Panc1 (cell line): Measurements from ENCODE around the gene EPHA8. TPM values are rescaled to one million over a fixed set of nuclear protein-coding genes. Genes with fewer than 3 reads are reported as not detected.

ENCODE experiments used
- ATAC-seq: fragments of 200-7000 bp; cut with Tn5 transposase; 2 replicates; pipeline ENCODE4 v1.9.1; 2020; ENCODE audit warnings: mild to moderate bottlenecking, moderate library complexity
- BruUV-seq: library from RNA; stranded (reverse); fragments of 400-500 nt; replicated peaks from 2 replicates; lab custom pipeline; 2021; lab: Mats Ljungman, UMichigan
- CTCF ChIA-PET: fragments of 300-600 bp; sonication (Branson Sonifier 250); formaldehyde crosslinking; loops from one replicate; lab custom pipeline; 2022; ENCODE audit warnings: antibody characterized with exemption; lab: Charles Lee
- POLR2A ChIA-PET: fragments of 300-600 bp; sonication (Branson Sonifier 250); formaldehyde crosslinking; loops from one replicate; lab custom pipeline; 2022; ENCODE audit warnings: antibody characterized with exemption; lab: Charles Lee
- DNase-seq: peaks from one replicate; pipeline ENCODE4 v3.0.0-alpha.2; 2010; ENCODE audit warnings: low read depth, low spot score
- H3K27ac ChIP-seq: 2 replicates; pipeline ENCODE4 v1.5.1; 2011; ENCODE audit warnings: mild to moderate bottlenecking, low read length, inconsistent platforms
- H3K27me3 ChIP-seq: fragments of 200-500 bp; sonication (Bioruptor generic); 2 replicates; pipeline ENCODE4 v1.6.0; 2014; ENCODE audit warnings: low read length, inconsistent platforms; ENCODE audit not compliant: control insufficient read depth, insufficient read depth
- H3K36me3 ChIP-seq: fragments of 200-500 bp; sonication (Bioruptor generic); 2 replicates; pipeline ENCODE4 v1.5.1; 2014; ENCODE audit warnings: inconsistent platforms, mild to moderate bottlenecking, low read length, moderate library complexity; ENCODE audit not compliant: control insufficient read depth, insufficient read depth
- H3K4me1 ChIP-seq: 2 replicates; pipeline ENCODE4 v1.5.1; 2011; ENCODE audit warnings: inconsistent platforms, mild to moderate bottlenecking, low read length, moderate library complexity; ENCODE audit not compliant: control insufficient read depth, insufficient read depth
- H3K4me3 ChIP-seq, 2 experiments: 2 replicates each; pipeline ENCODE4 v1.5.1; 2011 to 2012; ENCODE audit warnings: low read depth in 2 of 2, low read length in 2 of 2, mild to moderate bottlenecking in 2 of 2, inconsistent platforms in 1 of 2, moderate library complexity in 1 of 2
- H3K9me3 ChIP-seq: fragments of 200-500 bp; sonication (Bioruptor generic); 2 replicates; pipeline ENCODE4 v1.5.1; 2014; ENCODE audit warnings: low read depth, mild to moderate bottlenecking, inconsistent platforms, low read length, moderate library complexity; ENCODE audit not compliant: control insufficient read depth, insufficient read depth
- POLR2AphosphoS5 ChIP-seq: IDR thresholded peaks from 2 replicates; pipeline ENCODE4 v1.6.1; 2012; ENCODE audit warnings: mild to moderate bottlenecking, low read depth, low read length, moderate library complexity
- SIN3A ChIP-seq: IDR thresholded peaks from 2 replicates; pipeline ENCODE4 v1.6.1; 2012; ENCODE audit warnings: low read depth, mild to moderate bottlenecking, low read length, moderate library complexity, borderline replicate concordance; ENCODE audit not compliant: insufficient read depth
- TCF7L2 ChIP-seq: IDR thresholded peaks from 2 replicates; pipeline ENCODE4 v1.6.1; 2011; ENCODE audit warnings: mild to moderate bottlenecking, low read depth, low read length, inconsistent platforms
- in situ Hi-C: cut with HindIII; loops from 2 replicates; pipeline ENCODE4 v1.10.0; 2016; ENCODE audit warnings: low sequenced_read_pairs, low pct_unique_long_range_greater_than_20kb
- intact Hi-C: fragments of 100-400 bp; cut with micrococcal nuclease; formaldehyde crosslinking; loops from one replicate; pipeline ENCODE4 v1.10.0; 2022; ENCODE audit not compliant: unreplicated experiment
- total RNA-seq: library from RNA; stranded (reverse); gene quantifications from one replicate; pipeline ENCODE4 v1.2.1, GENCODE V29; 2021; ENCODE audit not compliant: unreplicated experiment
- TF ChIP-seq, protein P1 (sequence below), 2 experiments: IDR thresholded peaks; 2 replicates each; pipeline ENCODE4 v1.6.1; 2011 to 2012; ENCODE audit warnings: low read depth in 2 of 2, control low read depth in 1 of 2, low read length in 1 of 2, mild to moderate bottlenecking in 1 of 2, moderate library complexity in 1 of 2; ENCODE audit not compliant: insufficient read depth in 1 of 2
- TF ChIP-seq, protein P2 (sequence below): fragments of 450-650 bp; IDR thresholded peaks from 2 replicates; pipeline ENCODE4 v1.5.1; 2017; ENCODE audit warnings: mild to moderate bottlenecking

The EPHA8 gene
- total RNA-seq, 1 experiment from 2014 or later = not detected

DNA sequence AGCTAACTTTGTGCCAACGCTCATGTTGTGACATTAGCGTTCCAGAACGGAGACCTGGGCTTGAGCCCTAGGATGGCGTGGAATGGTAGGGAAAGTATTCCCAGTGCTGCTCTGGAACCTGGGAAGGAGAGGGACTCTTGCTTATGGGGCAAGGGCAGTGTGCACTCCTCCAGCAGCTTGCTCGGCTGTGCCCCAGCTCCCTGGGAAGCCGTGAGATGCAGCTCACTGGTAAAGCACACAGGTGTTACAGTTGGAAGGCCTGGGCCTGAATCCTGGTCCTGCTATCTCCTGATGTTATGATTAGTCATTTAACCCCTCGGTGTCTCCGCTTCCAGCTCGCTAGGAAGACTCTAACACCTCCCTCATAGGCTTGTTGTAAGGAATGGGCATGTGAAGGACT is 42.4 kb upstream of the EPHA8 start:
- no peaks in the 10 kb centered on the region for H3K27me3 ChIP-seq
- H3K9me3 ChIP-seq = no peaks in the 10 kb centered on the region
- POLR2A ChIA-PET = no interaction called here
- H3K4me1 ChIP-seq = no peaks in the 10 kb centered on the region
- peaks cover 21% of the 10 kb centered on the region for H3K36me3 ChIP-seq
- no peak for ATAC-seq
- in situ Hi-C loops (no loop called here), intact Hi-C loops (no loop called here)
- CTCF ChIA-PET = no interaction called here
- no peak overlapping the region for H3K4me3 ChIP-seq
- TF ChIP-seq, protein P1, sequence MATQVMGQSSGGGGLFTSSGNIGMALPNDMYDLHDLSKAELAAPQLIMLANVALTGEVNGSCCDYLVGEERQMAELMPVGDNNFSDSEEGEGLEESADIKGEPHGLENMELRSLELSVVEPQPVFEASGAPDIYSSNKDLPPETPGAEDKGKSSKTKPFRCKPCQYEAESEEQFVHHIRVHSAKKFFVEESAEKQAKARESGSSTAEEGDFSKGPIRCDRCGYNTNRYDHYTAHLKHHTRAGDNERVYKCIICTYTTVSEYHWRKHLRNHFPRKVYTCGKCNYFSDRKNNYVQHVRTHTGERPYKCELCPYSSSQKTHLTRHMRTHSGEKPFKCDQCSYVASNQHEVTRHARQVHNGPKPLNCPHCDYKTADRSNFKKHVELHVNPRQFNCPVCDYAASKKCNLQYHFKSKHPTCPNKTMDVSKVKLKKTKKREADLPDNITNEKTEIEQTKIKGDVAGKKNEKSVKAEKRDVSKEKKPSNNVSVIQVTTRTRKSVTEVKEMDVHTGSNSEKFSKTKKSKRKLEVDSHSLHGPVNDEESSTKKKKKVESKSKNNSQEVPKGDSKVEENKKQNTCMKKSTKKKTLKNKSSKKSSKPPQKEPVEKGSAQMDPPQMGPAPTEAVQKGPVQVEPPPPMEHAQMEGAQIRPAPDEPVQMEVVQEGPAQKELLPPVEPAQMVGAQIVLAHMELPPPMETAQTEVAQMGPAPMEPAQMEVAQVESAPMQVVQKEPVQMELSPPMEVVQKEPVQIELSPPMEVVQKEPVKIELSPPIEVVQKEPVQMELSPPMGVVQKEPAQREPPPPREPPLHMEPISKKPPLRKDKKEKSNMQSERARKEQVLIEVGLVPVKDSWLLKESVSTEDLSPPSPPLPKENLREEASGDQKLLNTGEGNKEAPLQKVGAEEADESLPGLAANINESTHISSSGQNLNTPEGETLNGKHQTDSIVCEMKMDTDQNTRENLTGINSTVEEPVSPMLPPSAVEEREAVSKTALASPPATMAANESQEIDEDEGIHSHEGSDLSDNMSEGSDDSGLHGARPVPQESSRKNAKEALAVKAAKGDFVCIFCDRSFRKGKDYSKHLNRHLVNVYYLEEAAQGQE (IDR thresholded peaks at IDR 0.05; ENCODE audit: insufficient read depth in 1 of 2, low read depth in 2 of 2, low read length in 1 of 2) = no peak
- TF ChIP-seq SIN3A (no peak), TCF7L2 (no peak), POLR2AphosphoS5 (no peak)
- TF ChIP-seq, protein P2, sequence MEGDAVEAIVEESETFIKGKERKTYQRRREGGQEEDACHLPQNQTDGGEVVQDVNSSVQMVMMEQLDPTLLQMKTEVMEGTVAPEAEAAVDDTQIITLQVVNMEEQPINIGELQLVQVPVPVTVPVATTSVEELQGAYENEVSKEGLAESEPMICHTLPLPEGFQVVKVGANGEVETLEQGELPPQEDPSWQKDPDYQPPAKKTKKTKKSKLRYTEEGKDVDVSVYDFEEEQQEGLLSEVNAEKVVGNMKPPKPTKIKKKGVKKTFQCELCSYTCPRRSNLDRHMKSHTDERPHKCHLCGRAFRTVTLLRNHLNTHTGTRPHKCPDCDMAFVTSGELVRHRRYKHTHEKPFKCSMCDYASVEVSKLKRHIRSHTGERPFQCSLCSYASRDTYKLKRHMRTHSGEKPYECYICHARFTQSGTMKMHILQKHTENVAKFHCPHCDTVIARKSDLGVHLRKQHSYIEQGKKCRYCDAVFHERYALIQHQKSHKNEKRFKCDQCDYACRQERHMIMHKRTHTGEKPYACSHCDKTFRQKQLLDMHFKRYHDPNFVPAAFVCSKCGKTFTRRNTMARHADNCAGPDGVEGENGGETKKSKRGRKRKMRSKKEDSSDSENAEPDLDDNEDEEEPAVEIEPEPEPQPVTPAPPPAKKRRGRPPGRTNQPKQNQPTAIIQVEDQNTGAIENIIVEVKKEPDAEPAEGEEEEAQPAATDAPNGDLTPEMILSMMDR = no peak
- BruUV-seq = no TSS peak
- no peak overlapping the region for H3K27ac ChIP-seq
- no peak for DNase-seq

DNA sequence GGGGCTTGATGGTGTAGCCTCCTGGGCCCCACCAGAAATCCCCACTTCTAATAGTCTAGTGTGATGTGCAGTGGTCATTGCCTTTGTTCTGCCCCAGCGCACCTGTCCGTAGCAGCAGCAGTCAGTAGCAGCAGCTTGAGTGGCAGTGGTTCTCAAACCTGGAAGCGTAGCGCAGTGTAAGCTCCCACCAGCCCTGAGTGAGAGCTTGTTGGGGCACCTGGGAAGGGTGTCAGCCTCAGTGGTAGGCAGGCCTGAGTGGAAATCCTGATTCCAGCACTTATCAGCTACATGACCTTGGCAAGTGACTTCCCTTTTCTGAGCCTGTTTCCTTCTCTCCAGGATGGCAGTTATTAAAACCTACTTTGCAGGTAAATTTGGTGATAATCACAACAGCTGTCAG is 41.6 kb upstream of the EPHA8 start:
- peaks cover 21% of the 10 kb centered on the region for H3K36me3 ChIP-seq
- in situ Hi-C loops (no loop called here), intact Hi-C loops (no loop called here)
- ATAC-seq (no peak), DNase-seq (no peak)
- H3K27me3 ChIP-seq = no peaks in the 10 kb centered on the region
- H3K4me1 ChIP-seq = no peaks in the 10 kb centered on the region
- BruUV-seq = no TSS peak
- POLR2A ChIA-PET = no interaction called here
- CTCF ChIA-PET = no interaction called here
- H3K9me3 ChIP-seq = no peaks in the 10 kb centered on the region
- no peak overlapping the region for H3K4me3 ChIP-seq
- no peak overlapping the region for H3K27ac ChIP-seq
- TF ChIP-seq POLR2AphosphoS5 (no peak), SIN3A (no peak), TCF7L2 (no peak)
- TF ChIP-seq, protein P2 = no peak
- TF ChIP-seq, protein P1 (IDR thresholded peaks at IDR 0.05; ENCODE audit: insufficient read depth in 1 of 2, low read depth in 2 of 2, low read length in 1 of 2) = no peak
